ENCODE data around the gene OR4K14. TPM values are rescaled to one million over a fixed set of nuclear protein-coding genes. Genes with fewer than 3 reads are reported as not detected.
"Not testable (repeated sequence)": the region's sequence is repeated elsewhere in the genome, so short reads cannot be mapped to it uniquely, and the experiment has no call there.

Gene OR4K14
- total RNA-seq, 1 experiment from 2014 or later, result not detected

GRCh38 chr14:19974844-19975243, 44.3 kb downstream of the OR4K14 start:
- no peak overlapping the region for H3K4me3 ChIP-seq (ENCODE audit: low read depth, low read length)
- no peak overlapping the region for H3K4me3 Mint-ChIP-seq (ENCODE audit: unreplicated experiment)
- H3K36me3 Mint-ChIP-seq (ENCODE audit: insufficient read depth, unreplicated experiment), result no peaks in the 10 kb centered on the region
- CTCF ChIA-PET, result no interaction called here
- H3K4me1 ChIP-seq, result no peaks in the 10 kb centered on the region
- no peaks in the 10 kb centered on the region for H3K27me3 Mint-ChIP-seq (ENCODE audit: insufficient read depth, unreplicated experiment)
- no TSS peak for BruUV-seq (replicated peaks)
- intact Hi-C loops (cut with micrococcal nuclease; ENCODE audit: unreplicated experiment), result no loop called here
- DNase-seq, result no peak
- H3K9me3 ChIP-seq, result no peaks in the 10 kb centered on the region
- no peak for TF ChIP-seq CTCF (IDR thresholded peaks at IDR 0.05; ENCODE audit: insufficient read depth in 1 of 2, low read depth in 1 of 2, low read length in 1 of 2, severe bottlenecking in 1 of 2, unreplicated experiment in 1 of 2)
- H3K9me3 Mint-ChIP-seq (ENCODE audit: unreplicated experiment), result no peaks in the 10 kb centered on the region
- no peaks in the 10 kb centered on the region for H3K27me3 ChIP-seq (replicated peaks; ENCODE audit: control insufficient read depth, insufficient read depth, low read length)
- H3K4me1 Mint-ChIP-seq (ENCODE audit: low read depth, unreplicated experiment), result no peaks in the 10 kb centered on the region
- H3K36me3 ChIP-seq (ENCODE audit: control insufficient read depth, insufficient read depth, low read length), result no peaks in the 10 kb centered on the region
- POLR2A ChIA-PET, result no interaction called here
- H3K27ac Mint-ChIP-seq (ENCODE audit: unreplicated experiment), result no peak overlapping the region

GRCh38 chr14:19969735-19970134, 49.4 kb downstream of the OR4K14 start:
- intact Hi-C loops (cut with micrococcal nuclease; ENCODE audit: unreplicated experiment); BruUV-seq (replicated peaks); CTCF ChIA-PET; H3K27ac Mint-ChIP-seq (ENCODE audit: unreplicated experiment); H3K27me3 Mint-ChIP-seq (ENCODE audit: insufficient read depth, unreplicated experiment); H3K9me3 ChIP-seq; POLR2A ChIA-PET; H3K4me3 ChIP-seq (ENCODE audit: low read depth, low read length); H3K27me3 ChIP-seq (replicated peaks; ENCODE audit: control insufficient read depth, insufficient read depth, low read length); H3K4me1 Mint-ChIP-seq (ENCODE audit: low read depth, unreplicated experiment); H3K9me3 Mint-ChIP-seq (ENCODE audit: unreplicated experiment); H3K36me3 ChIP-seq (ENCODE audit: control insufficient read depth, insufficient read depth, low read length); H3K4me1 ChIP-seq; H3K36me3 Mint-ChIP-seq (ENCODE audit: insufficient read depth, unreplicated experiment); DNase-seq; H3K4me3 Mint-ChIP-seq (ENCODE audit: unreplicated experiment): not testable (repeated sequence)

Other genes starting within 250 kb of the OR4K14 start
- gene OR4M1, start 245.8 kb downstream of the OR4K14 start, total RNA-seq (2022), result not detected in 2 replicates
- not detected in 2 replicates for gene OR4N2, start 215.5 kb downstream of the OR4K14 start, total RNA-seq (2022)
- not detected in 2 replicates for gene OR4K2, start 144.2 kb downstream of the OR4K14 start, total RNA-seq (2022)
- not detected in 2 replicates for gene OR4K5, start 98.7 kb downstream of the OR4K14 start, total RNA-seq (2022)
- gene OR4K1, start 88.4 kb downstream of the OR4K14 start, total RNA-seq (2022), result not detected in 2 replicates
- not detected in 2 replicates for gene OR4K15, start 43.7 kb downstream of the OR4K14 start, total RNA-seq (2022)
- not detected in 2 replicates for gene OR4Q2, start 17.1 kb downstream of the OR4K14 start, total RNA-seq (2022)
- gene OR4K13, start 16.7 kb upstream of the OR4K14 start, total RNA-seq (2022), result not detected in 2 replicates
- gene OR4L1, start 40.7 kb upstream of the OR4K14 start, total RNA-seq (2022), result not detected in 2 replicates
- not detected in 2 replicates for gene OR4K17, start 91.4 kb upstream of the OR4K14 start, total RNA-seq (2022)
- not detected in 2 replicates for gene OR4N5, start 119.5 kb upstream of the OR4K14 start, total RNA-seq (2022)
- not detected in 2 replicates for gene OR11G2, start 171.6 kb upstream of the OR4K14 start, total RNA-seq (2022)
- gene OR11H6, start 204.4 kb upstream of the OR4K14 start, total RNA-seq (2022), result not detected in 2 replicates
- not detected in 2 replicates for gene OR11H7, start 209.7 kb upstream of the OR4K14 start, total RNA-seq (2022)
- gene OR11H4, start 220.0 kb upstream of the OR4K14 start, total RNA-seq (2022), result not detected in 2 replicates